ENCODE results near the gene COL4A2.

COL4A2 gene

GRCh38 chr13:110407021-110407420, 99.9 kb downstream of the COL4A2 start:
- no peak for DNase-seq

GRCh38 chr13:110407531-110407930, 100.4 kb downstream of the COL4A2 start:
- DNase-seq, result no peak

GRCh38 chr13:110408286-110408685, 101.2 kb downstream of the COL4A2 start:
- no peak for DNase-seq

- DNase-seq, result no peak
Measured at GRCh38 chr13:110409581-110409992, 102.5 kb downstream of the COL4A2 start.

- DNase-seq, result no peak
Measured at GRCh38 chr13:110410000-110410399, 102.9 kb downstream of the COL4A2 start.

- DNase-seq, result no peak
Measured at GRCh38 chr13:110410936-110411687, 104.0 kb downstream of the COL4A2 start.

- DNase-seq, result no peak
Measured at GRCh38 chr13:110411688-110412059, 104.6 kb downstream of the COL4A2 start.

- peak; percentile 61 for DNase-seq
Measured at GRCh38 chr13:110412132-110412914, 105.2 kb downstream of the COL4A2 start.

GRCh38 chr13:110413016-110413675, 106.1 kb downstream of the COL4A2 start:
- no peak for DNase-seq

GRCh38 chr13:110413676-110414040, 106.6 kb downstream of the COL4A2 start:
- DNase-seq, result no peak

GRCh38 chr13:110414283-110414682, 107.2 kb downstream of the COL4A2 start:
- DNase-seq, result no peak

- no peak for DNase-seq
Measured at GRCh38 chr13:110414931-110415330, 107.8 kb downstream of the COL4A2 start.

- no peak for DNase-seq
Measured at GRCh38 chr13:110415669-110416068, 108.6 kb downstream of the COL4A2 start.

GRCh38 chr13:110416131-110417025, 109.3 kb downstream of the COL4A2 start:
- DNase-seq, result no peak

- no peak for DNase-seq
Measured at GRCh38 chr13:110418944-110419343, 111.9 kb downstream of the COL4A2 start.

GRCh38 chr13:110419381-110419791, 112.3 kb downstream of the COL4A2 start:
- no peak for DNase-seq

- no peak for DNase-seq
Measured at GRCh38 chr13:110419946-110420345, 112.9 kb downstream of the COL4A2 start.

- DNase-seq, result no peak
Measured at GRCh38 chr13:110420626-110421025, 113.5 kb downstream of the COL4A2 start.

- DNase-seq, result no peak
Measured at GRCh38 chr13:110421061-110421460, 114.0 kb downstream of the COL4A2 start.

- no peak for DNase-seq
Measured at GRCh38 chr13:110421696-110422385, 114.8 kb downstream of the COL4A2 start.

- DNase-seq, result no peak
Measured at GRCh38 chr13:110422913-110423688, 116.0 kb downstream of the COL4A2 start.
